HepG2 (cell line): ENCODE data around the gene STUB1. TPM values are rescaled to one million over a fixed set of nuclear protein-coding genes. Genes with fewer than 3 reads are reported as not detected.
A peak's percentile ranks its signal among the peaks of the same experiment; 100 is the strongest.

Experiments used
- ATRX ChIP-seq: sonication (generic); formaldehyde crosslinking; IDR thresholded peaks from 2 replicates; pipeline ENCODE4 v1.4.0; 2020; ENCODE audit warnings: missing genetic modification reagents, borderline replicate concordance
- GABPB1 ChIP-seq: IDR thresholded peaks from 2 replicates; pipeline ENCODE4 v1.6.1; 2016; ENCODE audit warnings: mild to moderate bottlenecking, missing genetic modification reagents, moderate library complexity, missing compliant biosample characterization
- HNRNPH1 ChIP-seq: fragments of 200-400 bp; formaldehyde crosslinking; optimal IDR thresholded peaks from 2 replicates; pipeline ENCODE3; 2017; ENCODE audit warnings: mild to moderate bottlenecking, low read depth, low read length
- KLF13 ChIP-seq: sonication (generic); formaldehyde crosslinking; IDR thresholded peaks from 2 replicates; pipeline ENCODE4 v1.4.0; 2020; ENCODE audit warnings: mild to moderate bottlenecking, missing genetic modification reagents
- MTF1 ChIP-seq: sonication (generic); formaldehyde crosslinking; IDR thresholded peaks from 2 replicates; pipeline ENCODE4 v1.5.0; 2020; ENCODE audit warnings: missing genetic modification reagents
- MXI1 ChIP-seq: IDR thresholded peaks from 3 replicates; pipeline ENCODE4 v1.6.1; 2012; ENCODE audit warnings: low read depth, low read length, inconsistent platforms, borderline replicate concordance
- NFE2L2 ChIP-seq: fragments of 150-350 bp; IDR thresholded peaks from 2 replicates; pipeline ENCODE4 v1.6.1; 2014; ENCODE audit warnings: low read length
- SMAD3 ChIP-seq: sonication (generic); formaldehyde crosslinking; IDR thresholded peaks from 2 replicates; pipeline ENCODE4 v1.4.0; 2020; ENCODE audit warnings: missing genetic modification reagents
- YY1 ChIP-seq: IDR thresholded peaks from 2 replicates; pipeline ENCODE4 v1.6.1; 2011; ENCODE audit warnings: low read length, low read depth, moderate library complexity, mild to moderate bottlenecking; ENCODE audit not compliant: insufficient read depth, insufficient replicate concordance
- ZMYM4 ChIP-seq: sonication (generic); formaldehyde crosslinking; IDR thresholded peaks from 2 replicates; pipeline ENCODE4 v1.8.1; 2023; ENCODE audit warnings: mild to moderate bottlenecking, missing genetic modification reagents
- ZNF720 ChIP-seq: sonication (generic); formaldehyde crosslinking; IDR thresholded peaks from 2 replicates; pipeline ENCODE4 v1.4.0; 2020; ENCODE audit warnings: missing genetic modification reagents
- polyA plus RNA-seq, 8 experiments: library from polyadenylated mRNA; depleted of rRNA in 3 of 8; stranded (reverse) in 7 of 8; unstranded in 1 of 8; fragments of >200 nt; fragmentation: Illumina TruSeq in 4 of 8; extraction: Trizol in 4 of 8; gene quantifications; 2 replicates each; pipeline versions ENCODE4 v1.2.1 to v1.2.3, GENCODE V29; 2011 to 2016; ENCODE audit warnings: low read depth in 4 of 8, missing spikeins in 1 of 8, mixed read lengths in 1 of 8; ENCODE audit not compliant: insufficient read depth in 1 of 8
- total RNA-seq, 5 experiments: library from RNA; depleted of rRNA; stranded (reverse); fragments of >200 nt; fragmentation: Illumina TruSeq; extraction: Trizol; gene quantifications; 2 replicates each; pipeline ENCODE4 v1.2.3, GENCODE V29; 2016; ENCODE audit warnings: low read depth in 1 of 5
- TF ChIP-seq, protein P1 (sequence below): IDR thresholded peaks from 2 replicates; pipeline ENCODE4 v1.6.1; 2012; ENCODE audit warnings: inconsistent platforms
- TF ChIP-seq, protein P2 (sequence below): sonication (generic); formaldehyde crosslinking; IDR thresholded peaks from 2 replicates; pipeline ENCODE4 v1.5.0; 2020; ENCODE audit warnings: mild to moderate bottlenecking, missing genetic modification reagents
- TF ChIP-seq, protein P3 (sequence below): sonication (generic); formaldehyde crosslinking; IDR thresholded peaks from 2 replicates; pipeline ENCODE4 v1.5.0; 2020; ENCODE audit warnings: missing genetic modification reagents
- TF ChIP-seq, protein P4 (sequence below): sonication (generic); formaldehyde crosslinking; IDR thresholded peaks from 2 replicates; pipeline ENCODE4 v1.4.0; 2020; ENCODE audit warnings: missing genetic modification reagents
- TF ChIP-seq, protein P5 (sequence below): sonication (generic); formaldehyde crosslinking; IDR thresholded peaks from 2 replicates; pipeline ENCODE4 v1.4.0; 2020; ENCODE audit warnings: missing genetic modification reagents, borderline replicate concordance
- TF ChIP-seq, protein P6 (sequence below): sonication (generic); formaldehyde crosslinking; IDR thresholded peaks from 2 replicates; pipeline ENCODE4 v1.5.0; 2020; ENCODE audit warnings: mild to moderate bottlenecking, missing genetic modification reagents, moderate library complexity
- TF ChIP-seq, protein P7 (sequence below): IDR thresholded peaks from 2 replicates; pipeline ENCODE4 v1.6.1; 2016

Gene STUB1
- total and polyA plus RNA-seq, 2 of the 13 experiments (the other 11 are each of a cell fraction or from before 2014, with no cell fraction given), result 52.9 to 78.2 TPM

DNA sequence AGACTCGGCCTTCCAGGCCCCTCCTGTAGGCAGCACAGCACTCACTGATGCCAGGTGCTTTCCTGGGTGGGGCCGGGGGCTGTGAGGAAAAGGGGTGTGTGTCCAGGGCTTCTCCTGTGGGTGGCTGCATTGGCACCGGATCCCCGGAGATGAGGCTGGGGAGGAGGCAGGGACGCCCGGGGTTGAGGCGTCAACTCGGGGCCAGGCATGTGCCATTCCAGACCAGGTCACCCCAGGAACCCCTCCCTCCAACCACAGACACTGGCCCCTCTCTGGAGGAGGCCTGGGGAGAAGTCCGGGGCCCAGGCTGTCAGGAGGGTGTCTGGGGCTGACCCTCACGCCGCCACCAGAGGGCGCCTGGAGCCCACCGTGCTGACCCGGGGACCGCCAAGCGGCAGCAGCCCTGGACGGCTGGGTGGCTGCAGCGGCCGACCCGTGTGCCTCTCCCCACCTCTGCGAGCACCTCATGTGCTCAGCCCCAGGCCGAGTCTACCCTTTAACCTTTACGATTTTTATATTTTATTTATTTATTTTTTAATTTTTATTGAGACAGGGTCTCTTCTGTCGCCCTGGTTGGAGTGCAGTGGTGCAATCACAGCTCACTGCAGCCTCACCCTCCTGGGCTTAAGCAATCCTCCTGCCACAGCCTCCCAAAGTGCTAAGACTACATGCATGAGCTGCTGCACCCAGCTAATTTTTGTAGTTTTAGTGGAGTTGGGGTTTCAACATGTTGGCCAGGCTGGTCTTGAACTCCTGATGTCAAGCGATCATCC, 31.5 kb downstream of the STUB1 start (continued):
- TF ChIP-seq, protein P1, sequence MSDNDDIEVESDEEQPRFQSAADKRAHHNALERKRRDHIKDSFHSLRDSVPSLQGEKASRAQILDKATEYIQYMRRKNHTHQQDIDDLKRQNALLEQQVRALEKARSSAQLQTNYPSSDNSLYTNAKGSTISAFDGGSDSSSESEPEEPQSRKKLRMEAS, result peak; percentile 51; the same call in 1 of the 2 replicates
- TF ChIP-seq, protein P2, sequence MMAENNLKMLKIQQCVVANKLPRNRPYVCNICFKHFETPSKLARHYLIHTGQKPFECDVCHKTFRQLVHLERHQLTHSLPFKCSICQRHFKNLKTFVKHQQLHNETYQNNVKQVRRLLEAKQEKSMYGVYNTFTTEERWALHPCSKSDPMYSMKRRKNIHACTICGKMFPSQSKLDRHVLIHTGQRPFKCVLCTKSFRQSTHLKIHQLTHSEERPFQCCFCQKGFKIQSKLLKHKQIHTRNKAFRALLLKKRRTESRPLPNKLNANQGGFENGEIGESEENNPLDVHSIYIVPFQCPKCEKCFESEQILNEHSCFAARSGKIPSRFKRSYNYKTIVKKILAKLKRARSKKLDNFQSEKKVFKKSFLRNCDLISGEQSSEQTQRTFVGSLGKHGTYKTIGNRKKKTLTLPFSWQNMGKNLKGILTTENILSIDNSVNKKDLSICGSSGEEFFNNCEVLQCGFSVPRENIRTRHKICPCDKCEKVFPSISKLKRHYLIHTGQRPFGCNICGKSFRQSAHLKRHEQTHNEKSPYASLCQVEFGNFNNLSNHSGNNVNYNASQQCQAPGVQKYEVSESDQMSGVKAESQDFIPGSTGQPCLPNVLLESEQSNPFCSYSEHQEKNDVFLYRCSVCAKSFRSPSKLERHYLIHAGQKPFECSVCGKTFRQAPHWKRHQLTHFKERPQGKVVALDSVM, result peak; percentile 41; the same call in 1 of the 2 replicates
- TF ChIP-seq ATRX, result no peak
- no peak for TF ChIP-seq MTF1 (CRISPR knock-in tag)
- TF ChIP-seq, protein P3, sequence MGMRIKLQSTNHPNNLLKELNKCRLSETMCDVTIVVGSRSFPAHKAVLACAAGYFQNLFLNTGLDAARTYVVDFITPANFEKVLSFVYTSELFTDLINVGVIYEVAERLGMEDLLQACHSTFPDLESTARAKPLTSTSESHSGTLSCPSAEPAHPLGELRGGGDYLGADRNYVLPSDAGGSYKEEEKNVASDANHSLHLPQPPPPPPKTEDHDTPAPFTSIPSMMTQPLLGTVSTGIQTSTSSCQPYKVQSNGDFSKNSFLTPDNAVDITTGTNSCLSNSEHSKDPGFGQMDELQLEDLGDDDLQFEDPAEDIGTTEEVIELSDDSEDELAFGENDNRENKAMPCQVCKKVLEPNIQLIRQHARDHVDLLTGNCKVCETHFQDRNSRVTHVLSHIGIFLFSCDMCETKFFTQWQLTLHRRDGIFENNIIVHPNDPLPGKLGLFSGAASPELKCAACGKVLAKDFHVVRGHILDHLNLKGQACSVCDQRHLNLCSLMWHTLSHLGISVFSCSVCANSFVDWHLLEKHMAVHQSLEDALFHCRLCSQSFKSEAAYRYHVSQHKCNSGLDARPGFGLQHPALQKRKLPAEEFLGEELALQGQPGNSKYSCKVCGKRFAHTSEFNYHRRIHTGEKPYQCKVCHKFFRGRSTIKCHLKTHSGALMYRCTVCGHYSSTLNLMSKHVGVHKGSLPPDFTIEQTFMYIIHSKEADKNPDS, result no peak
- no peak for TF ChIP-seq KLF13
- TF ChIP-seq MXI1, result peak; percentile 25; the same call in 1 of the 3 replicates
- no peak for TF ChIP-seq NFE2L2
- TF ChIP-seq, protein P4, sequence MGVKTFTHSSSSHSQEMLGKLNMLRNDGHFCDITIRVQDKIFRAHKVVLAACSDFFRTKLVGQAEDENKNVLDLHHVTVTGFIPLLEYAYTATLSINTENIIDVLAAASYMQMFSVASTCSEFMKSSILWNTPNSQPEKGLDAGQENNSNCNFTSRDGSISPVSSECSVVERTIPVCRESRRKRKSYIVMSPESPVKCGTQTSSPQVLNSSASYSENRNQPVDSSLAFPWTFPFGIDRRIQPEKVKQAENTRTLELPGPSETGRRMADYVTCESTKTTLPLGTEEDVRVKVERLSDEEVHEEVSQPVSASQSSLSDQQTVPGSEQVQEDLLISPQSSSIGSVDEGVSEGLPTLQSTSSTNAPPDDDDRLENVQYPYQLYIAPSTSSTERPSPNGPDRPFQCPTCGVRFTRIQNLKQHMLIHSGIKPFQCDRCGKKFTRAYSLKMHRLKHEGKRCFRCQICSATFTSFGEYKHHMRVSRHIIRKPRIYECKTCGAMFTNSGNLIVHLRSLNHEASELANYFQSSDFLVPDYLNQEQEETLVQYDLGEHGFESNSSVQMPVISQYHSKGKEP (CRISPR knock-in tag), result no peak
- peak; percentile 46 for TF ChIP-seq YY1
- no peak for TF ChIP-seq ZNF720 (CRISPR knock-in tag)
- TF ChIP-seq SMAD3 (CRISPR knock-in tag), result 0 out of 2 replicates have a peak, but pooled peaks have one; percentile 47
- no peak for TF ChIP-seq ZMYM4 (CRISPR knock-in tag)
- TF ChIP-seq, protein P5, sequence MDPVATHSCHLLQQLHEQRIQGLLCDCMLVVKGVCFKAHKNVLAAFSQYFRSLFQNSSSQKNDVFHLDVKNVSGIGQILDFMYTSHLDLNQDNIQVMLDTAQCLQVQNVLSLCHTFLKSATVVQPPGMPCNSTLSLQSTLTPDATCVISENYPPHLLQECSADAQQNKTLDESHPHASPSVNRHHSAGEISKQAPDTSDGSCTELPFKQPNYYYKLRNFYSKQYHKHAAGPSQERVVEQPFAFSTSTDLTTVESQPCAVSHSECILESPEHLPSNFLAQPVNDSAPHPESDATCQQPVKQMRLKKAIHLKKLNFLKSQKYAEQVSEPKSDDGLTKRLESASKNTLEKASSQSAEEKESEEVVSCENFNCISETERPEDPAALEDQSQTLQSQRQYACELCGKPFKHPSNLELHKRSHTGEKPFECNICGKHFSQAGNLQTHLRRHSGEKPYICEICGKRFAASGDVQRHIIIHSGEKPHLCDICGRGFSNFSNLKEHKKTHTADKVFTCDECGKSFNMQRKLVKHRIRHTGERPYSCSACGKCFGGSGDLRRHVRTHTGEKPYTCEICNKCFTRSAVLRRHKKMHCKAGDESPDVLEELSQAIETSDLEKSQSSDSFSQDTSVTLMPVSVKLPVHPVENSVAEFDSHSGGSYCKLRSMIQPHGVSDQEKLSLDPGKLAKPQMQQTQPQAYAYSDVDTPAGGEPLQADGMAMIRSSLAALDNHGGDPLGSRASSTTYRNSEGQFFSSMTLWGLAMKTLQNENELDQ (CRISPR knock-in tag), result no peak
- TF ChIP-seq HNRNPH1, result no peak
- TF ChIP-seq, protein P6, sequence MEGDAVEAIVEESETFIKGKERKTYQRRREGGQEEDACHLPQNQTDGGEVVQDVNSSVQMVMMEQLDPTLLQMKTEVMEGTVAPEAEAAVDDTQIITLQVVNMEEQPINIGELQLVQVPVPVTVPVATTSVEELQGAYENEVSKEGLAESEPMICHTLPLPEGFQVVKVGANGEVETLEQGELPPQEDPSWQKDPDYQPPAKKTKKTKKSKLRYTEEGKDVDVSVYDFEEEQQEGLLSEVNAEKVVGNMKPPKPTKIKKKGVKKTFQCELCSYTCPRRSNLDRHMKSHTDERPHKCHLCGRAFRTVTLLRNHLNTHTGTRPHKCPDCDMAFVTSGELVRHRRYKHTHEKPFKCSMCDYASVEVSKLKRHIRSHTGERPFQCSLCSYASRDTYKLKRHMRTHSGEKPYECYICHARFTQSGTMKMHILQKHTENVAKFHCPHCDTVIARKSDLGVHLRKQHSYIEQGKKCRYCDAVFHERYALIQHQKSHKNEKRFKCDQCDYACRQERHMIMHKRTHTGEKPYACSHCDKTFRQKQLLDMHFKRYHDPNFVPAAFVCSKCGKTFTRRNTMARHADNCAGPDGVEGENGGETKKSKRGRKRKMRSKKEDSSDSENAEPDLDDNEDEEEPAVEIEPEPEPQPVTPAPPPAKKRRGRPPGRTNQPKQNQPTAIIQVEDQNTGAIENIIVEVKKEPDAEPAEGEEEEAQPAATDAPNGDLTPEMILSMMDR (CRISPR knock-in tag), result peak; percentile 95
- TF ChIP-seq, protein P7, sequence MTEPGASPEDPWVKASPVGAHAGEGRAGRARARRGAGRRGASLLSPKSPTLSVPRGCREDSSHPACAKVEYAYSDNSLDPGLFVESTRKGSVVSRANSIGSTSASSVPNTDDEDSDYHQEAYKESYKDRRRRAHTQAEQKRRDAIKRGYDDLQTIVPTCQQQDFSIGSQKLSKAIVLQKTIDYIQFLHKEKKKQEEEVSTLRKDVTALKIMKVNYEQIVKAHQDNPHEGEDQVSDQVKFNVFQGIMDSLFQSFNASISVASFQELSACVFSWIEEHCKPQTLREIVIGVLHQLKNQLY, result no peak
- TF ChIP-seq GABPB1, result peak; percentile 60; the same call in 1 of the 2 replicates
